Gastrocnemius medialis (tissue), 4 donors: ENCODE results near the gene GNA15. TPM values are rescaled to one million over a fixed set of nuclear protein-coding genes. Genes with fewer than 3 reads are reported as not detected.

Experiments
- ATAC-seq, 2 donors: fragments of 150-250 bp; one replicate each; pipeline ENCODE4 v1.9.1; 2016
- DNase-seq, 2 donors: peaks; one replicate each; pipeline ENCODE4 v3.0.0-alpha.2; 2019
- H3K27ac ChIP-seq, 4 donors: fragments of 200-600 bp; sonication (generic); 1 replicate in 1 of 4; 2 replicates in 3 of 4; pipeline ENCODE4 v1.5.1; 2016 to 2018; ENCODE audit warnings: mild to moderate bottlenecking in 2 of 4, moderate library complexity in 1 of 4
- H3K27me3 ChIP-seq, 3 donors: fragments of 200-600 bp; sonication (generic) in 2 of 3; 1 replicate in 1 of 3; 2 replicates in 2 of 3; pipeline versions ENCODE4 v1.5.1 to v1.6.0; 2016 to 2019; ENCODE audit warnings: mild to moderate bottlenecking in 1 of 3, moderate library complexity in 1 of 3
- H3K36me3 ChIP-seq, 2 donors: fragments of 200-600 bp; sonication (generic) in 1 of 2; one replicate each; pipeline ENCODE4 v1.5.1; 2017 to 2018
- H3K4me1 ChIP-seq, 2 donors: fragments of 200-600 bp; sonication (generic) in 1 of 2; one replicate each; pipeline ENCODE4 v1.5.1; 2016 to 2017; ENCODE audit warnings: mild to moderate bottlenecking in 2 of 2
- H3K4me3 ChIP-seq, 4 donors: fragments of 200-600 bp; sonication (generic) in 3 of 4; 1 replicate in 1 of 4; 2 replicates in 3 of 4; pipeline ENCODE4 v1.5.1; 2016 to 2019; ENCODE audit warnings: mild to moderate bottlenecking in 2 of 4
- H3K9me3 ChIP-seq, 3 donors: fragments of 200-600 bp; sonication (generic) in 2 of 3; 1 replicate in 1 of 3; 2 replicates in 2 of 3; pipeline ENCODE4 v1.5.1; 2016 to 2019
- POLR2A ChIP-seq, 2 donors: fragments of 450-650 bp; IDR thresholded peaks; one replicate each; pipeline ENCODE4 v1.6.1; 2017; ENCODE audit warnings: antibody characterized with exemption in 2 of 2, mild to moderate bottlenecking in 2 of 2, moderate library complexity in 2 of 2
- in situ Hi-C, 4 donors: fragments of 200-750 bp; cut with MboI; loops; one replicate each; pipeline versions ENCODE4 v1.15.0 to v1.8.0; 2017; ENCODE audit warnings: low sequenced_read_pairs in 4 of 4
- intact Hi-C: fragments of 100-400 bp; cut with DNase I; formaldehyde crosslinking; loops from one replicate; pipeline ENCODE4 v1.15.1; 2023; ENCODE audit warnings: low total_unique reads
- total RNA-seq, 4 donors: library from RNA; depleted of rRNA; stranded (reverse); fragments of >200 nt; gene quantifications; one replicate each; pipeline versions ENCODE4 v1.1.0 to v1.2.3, GENCODE V29; 2016
- TF ChIP-seq, protein P1 (sequence below), 5 experiments: fragments of 450-650 bp in 3 of 5; fragments of 200-600 bp in 2 of 5; sonication (generic) in 2 of 5; IDR thresholded peaks in 4 of 5; conservative IDR thresholded peaks in 1 of 5; 1 replicate in 4 of 5; 2 replicates in 1 of 5; pipeline ENCODE4 v1.5.1; 2016 to 2019; ENCODE audit warnings: antibody characterized with exemption in 5 of 5, mild to moderate bottlenecking in 3 of 5, moderate library complexity in 3 of 5

The GNA15 gene
- total RNA-seq, 4 donors from 2014 or later, result 0.51 to 1.2 (median 0.81) TPM

DNA sequence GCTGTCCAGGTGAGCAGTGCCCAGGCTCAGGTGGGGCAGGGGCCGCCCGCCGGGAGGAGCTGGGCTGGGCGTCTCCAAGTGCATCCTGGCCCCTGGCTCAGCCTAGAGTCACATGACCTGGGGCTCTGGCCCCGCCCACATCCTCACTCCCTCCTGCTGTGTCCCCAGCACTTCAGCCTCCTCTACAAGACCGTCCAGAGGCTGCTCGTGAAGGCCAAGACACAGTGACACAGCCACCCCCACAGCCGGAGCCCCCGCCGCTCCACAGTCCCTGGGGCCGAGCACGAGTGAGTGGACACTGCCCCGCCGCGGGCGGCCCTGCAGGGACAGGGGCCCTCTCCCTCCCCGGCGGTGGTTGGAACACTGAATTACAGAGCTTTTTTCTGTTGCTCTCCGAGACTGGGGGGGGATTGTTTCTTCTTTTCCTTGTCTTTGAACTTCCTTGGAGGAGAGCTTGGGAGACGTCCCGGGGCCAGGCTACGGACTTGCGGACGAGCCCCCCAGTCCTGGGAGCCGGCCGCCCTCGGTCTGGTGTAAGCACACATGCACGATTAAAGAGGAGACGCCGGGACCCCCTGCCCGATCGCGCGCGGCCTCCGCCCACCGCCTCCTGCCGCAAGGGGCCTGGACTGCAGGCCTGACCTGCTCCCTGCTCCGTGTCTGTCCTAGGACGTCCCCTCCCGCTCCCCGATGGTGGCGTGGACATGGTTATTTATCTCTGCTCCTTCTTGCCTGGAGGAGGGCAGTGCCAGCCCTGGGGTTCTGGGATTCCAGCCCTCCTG, 71.8 kb downstream of the GNA15 start:
- TF ChIP-seq POLR2A (IDR thresholded peaks at IDR 0.05), result no peak
- TF ChIP-seq, protein P1, sequence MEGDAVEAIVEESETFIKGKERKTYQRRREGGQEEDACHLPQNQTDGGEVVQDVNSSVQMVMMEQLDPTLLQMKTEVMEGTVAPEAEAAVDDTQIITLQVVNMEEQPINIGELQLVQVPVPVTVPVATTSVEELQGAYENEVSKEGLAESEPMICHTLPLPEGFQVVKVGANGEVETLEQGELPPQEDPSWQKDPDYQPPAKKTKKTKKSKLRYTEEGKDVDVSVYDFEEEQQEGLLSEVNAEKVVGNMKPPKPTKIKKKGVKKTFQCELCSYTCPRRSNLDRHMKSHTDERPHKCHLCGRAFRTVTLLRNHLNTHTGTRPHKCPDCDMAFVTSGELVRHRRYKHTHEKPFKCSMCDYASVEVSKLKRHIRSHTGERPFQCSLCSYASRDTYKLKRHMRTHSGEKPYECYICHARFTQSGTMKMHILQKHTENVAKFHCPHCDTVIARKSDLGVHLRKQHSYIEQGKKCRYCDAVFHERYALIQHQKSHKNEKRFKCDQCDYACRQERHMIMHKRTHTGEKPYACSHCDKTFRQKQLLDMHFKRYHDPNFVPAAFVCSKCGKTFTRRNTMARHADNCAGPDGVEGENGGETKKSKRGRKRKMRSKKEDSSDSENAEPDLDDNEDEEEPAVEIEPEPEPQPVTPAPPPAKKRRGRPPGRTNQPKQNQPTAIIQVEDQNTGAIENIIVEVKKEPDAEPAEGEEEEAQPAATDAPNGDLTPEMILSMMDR (IDR thresholded peaks at IDR 0.05 in 4 of 5, conservative IDR thresholded peaks at IDR 0.05 in 1 of 5), result no peak
- in situ Hi-C loops (no loop called here), intact Hi-C loops (no loop called here)
- H3K4me1 ChIP-seq, result no peaks in the 10 kb centered on the region
- no peaks in the 10 kb centered on the region for H3K27me3 ChIP-seq
- H3K9me3 ChIP-seq, result no peaks in the 10 kb centered on the region
- H3K36me3 ChIP-seq, result peaks cover 0 to 45% of the 10 kb centered on the region in 2 donors
- DNase-seq (no peak), ATAC-seq (no peak)
- no peak overlapping the region for H3K4me3 ChIP-seq
- no peak overlapping the region for H3K27ac ChIP-seq

DNA sequence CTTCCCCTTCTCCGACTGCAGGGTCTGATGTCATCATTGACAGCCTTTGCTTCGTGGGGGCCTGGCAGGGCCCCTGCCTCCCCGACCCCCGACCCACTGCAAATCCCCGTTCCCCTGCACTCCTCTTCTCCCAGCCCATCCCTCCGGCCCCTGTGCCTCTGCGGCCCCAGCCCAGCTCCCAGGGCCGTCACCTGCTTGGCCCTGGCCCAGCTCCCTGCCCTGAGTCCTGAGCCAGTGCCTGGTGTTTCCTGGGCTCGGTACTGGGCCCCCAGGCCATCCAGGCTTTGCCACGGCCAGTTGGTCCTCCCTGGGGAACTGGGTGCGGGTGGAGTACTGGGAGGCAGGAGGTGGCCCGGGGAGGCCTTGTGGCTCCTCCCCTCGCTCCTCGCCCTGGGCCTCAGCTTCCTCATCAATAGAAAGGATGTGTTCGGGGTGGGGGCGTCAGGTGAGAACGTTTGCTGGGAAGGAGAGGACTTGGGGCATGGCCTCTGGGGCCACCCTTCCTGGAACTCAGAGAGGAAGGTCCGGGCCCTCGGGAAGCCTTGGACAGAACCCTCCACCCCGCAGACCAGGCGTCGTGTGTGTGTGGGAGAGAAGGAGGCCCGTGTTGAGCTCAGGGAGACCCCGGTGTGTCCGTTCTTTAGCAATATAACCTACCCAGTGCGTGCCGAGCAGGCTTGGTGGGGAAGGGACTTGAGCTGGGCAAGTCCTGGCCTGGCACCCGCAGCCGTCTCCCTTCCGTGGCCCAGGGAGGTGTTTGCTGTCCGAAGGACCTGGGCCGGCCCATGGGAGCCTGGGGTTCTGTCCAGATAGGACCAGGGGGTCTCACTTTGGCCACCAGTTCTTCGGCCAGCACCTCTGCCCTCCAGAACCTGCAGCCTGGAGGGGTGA, 72.7 kb downstream of the GNA15 start:
- Histone ChIP-seq H3K4me1 (no peaks in the 10 kb centered on the region), H3K27ac (no peak overlapping the region), H3K9me3 (no peaks in the 10 kb centered on the region), H3K4me3 (no peak overlapping the region), H3K36me3 (peaks cover 0 to 42% of the 10 kb centered on the region in 2 donors), H3K27me3 (no peaks in the 10 kb centered on the region)
- in situ Hi-C loops, result no loop called here
- DNase-seq, result no peak
- intact Hi-C loops, result no loop called here
- no peak for TF ChIP-seq POLR2A (IDR thresholded peaks at IDR 0.05)
- TF ChIP-seq, protein P1 (IDR thresholded peaks at IDR 0.05 in 4 of 5, conservative IDR thresholded peaks at IDR 0.05 in 1 of 5), result no peak
- no peak for ATAC-seq

DNA sequence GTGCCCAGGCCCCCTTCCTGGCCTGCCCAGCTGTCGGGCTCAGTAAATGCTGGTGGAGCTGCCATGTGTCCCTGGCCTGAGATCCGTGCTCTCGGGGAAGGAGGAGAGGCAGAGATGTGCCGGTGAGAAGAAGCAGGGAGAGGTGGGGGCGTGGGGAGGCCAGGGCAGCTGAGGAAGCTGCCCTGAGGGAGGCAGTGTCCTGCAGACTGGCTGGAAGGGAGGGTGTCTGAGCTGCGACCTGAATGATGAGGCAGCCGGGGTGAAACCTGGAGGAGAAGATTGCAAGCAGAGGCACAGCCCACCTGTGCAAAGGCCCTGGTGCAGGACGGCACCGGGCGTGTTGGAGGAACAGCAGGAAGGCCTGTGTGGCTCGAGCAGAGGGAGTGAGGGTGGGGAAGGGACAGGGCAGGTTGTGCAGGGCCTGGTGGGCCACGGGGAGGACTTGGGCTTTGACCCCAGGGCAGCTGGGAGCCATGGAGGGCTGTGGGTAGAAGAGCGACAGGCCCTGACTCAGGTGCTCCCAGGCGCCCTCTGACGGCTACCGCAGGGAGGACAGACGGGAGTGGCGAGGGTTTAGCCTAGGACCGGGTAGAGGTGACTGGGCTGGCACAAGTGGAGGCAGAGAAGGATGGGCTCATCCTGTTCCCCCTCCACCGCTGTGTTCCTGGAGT, 74.6 kb downstream of the GNA15 start:
- intact Hi-C loops (no loop called here), in situ Hi-C loops (no loop called here)
- Histone ChIP-seq H3K27ac (no peak overlapping the region), H3K27me3 (no peaks in the 10 kb centered on the region), H3K4me1 (no peaks in the 10 kb centered on the region), H3K4me3 (no peak overlapping the region), H3K9me3 (no peaks in the 10 kb centered on the region), H3K36me3 (peaks cover 0 to 29% of the 10 kb centered on the region in 2 donors)
- ATAC-seq (peak in 1 of 2 donors; percentile 58), DNase-seq (peak in 1 of 2 donors; percentile 24)
- TF ChIP-seq POLR2A (IDR thresholded peaks at IDR 0.05), result no peak
- TF ChIP-seq, protein P1 (IDR thresholded peaks at IDR 0.05 in 4 of 5, conservative IDR thresholded peaks at IDR 0.05 in 1 of 5), result peak in 4 of 5 experiments; percentile 17 to 63 (median 42)

DNA sequence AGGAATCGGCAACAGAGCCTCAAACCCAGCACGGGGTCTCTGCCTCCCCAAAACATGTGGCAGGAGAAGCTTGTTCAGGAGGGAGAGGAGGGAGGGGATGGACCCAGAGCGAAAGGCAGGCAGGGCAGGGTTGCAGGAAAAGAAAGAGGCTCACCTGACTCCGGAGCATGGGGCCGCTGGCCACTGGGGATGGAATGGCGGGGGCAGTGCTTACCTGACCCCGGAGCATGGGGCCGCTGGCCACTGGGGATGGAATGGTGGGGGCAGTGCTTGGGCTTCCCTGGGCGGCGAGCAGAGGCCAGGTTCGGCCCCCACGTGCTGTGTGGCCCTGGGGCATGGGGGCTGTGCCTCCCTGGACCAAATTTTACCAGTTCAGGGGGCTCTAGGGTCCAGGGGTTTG, 75.4 kb downstream of the GNA15 start:
- intact Hi-C loops, result no loop called here
- Histone ChIP-seq H3K4me1 (no peaks in the 10 kb centered on the region), H3K4me3 (no peak overlapping the region), H3K27ac (no peak overlapping the region), H3K36me3 (peaks cover 0 to 22% of the 10 kb centered on the region in 2 donors), H3K27me3 (no peaks in the 10 kb centered on the region), H3K9me3 (no peaks in the 10 kb centered on the region)
- in situ Hi-C loops, result no loop called here
- ATAC-seq (no peak), DNase-seq (no peak)
- TF ChIP-seq, protein P1 (IDR thresholded peaks at IDR 0.05 in 4 of 5, conservative IDR thresholded peaks at IDR 0.05 in 1 of 5), result no peak
- no peak for TF ChIP-seq POLR2A (IDR thresholded peaks at IDR 0.05)
